WTC11 (cell line): Measurements from ENCODE around the gene PTPRK.

Source experiments
- ESRRA ChIP-seq: sonication (generic); formaldehyde crosslinking; IDR thresholded peaks from 2 replicates; pipeline ENCODE4 v1.8.1; 2022; ENCODE audit warnings: mild to moderate bottlenecking, missing genetic modification reagents, borderline replicate concordance
- FOXP1 ChIP-seq: sonication (generic); formaldehyde crosslinking; IDR thresholded peaks from 2 replicates; pipeline ENCODE4 v1.8.0; 2022; ENCODE audit warnings: missing genetic modification reagents, mild to moderate bottlenecking, moderate library complexity, borderline replicate concordance
- NR3C1 ChIP-seq: sonication (generic); formaldehyde crosslinking; conservative IDR thresholded peaks from 2 replicates; pipeline ENCODE4 v1.8.1; 2023; ENCODE audit warnings: low read depth, mild to moderate bottlenecking, missing genetic modification reagents
- SP1 ChIP-seq: sonication (generic); formaldehyde crosslinking; conservative IDR thresholded peaks from 2 replicates; pipeline ENCODE4 v1.8.1; 2022; ENCODE audit warnings: missing genetic modification reagents
- TCF7 ChIP-seq: sonication (generic); formaldehyde crosslinking; IDR thresholded peaks from 2 replicates; pipeline ENCODE4 v1.8.0; 2022; ENCODE audit warnings: mild to moderate bottlenecking, low read depth, missing genetic modification reagents, moderate library complexity
- ZBTB21 ChIP-seq: sonication (generic); formaldehyde crosslinking; IDR thresholded peaks from 2 replicates; pipeline ENCODE4 v1.8.1; 2023; ENCODE audit warnings: mild to moderate bottlenecking, missing genetic modification reagents, borderline replicate concordance
- TF ChIP-seq, protein P1 (sequence below): fragments of 200-600 bp; IDR thresholded peaks from 2 replicates; pipeline ENCODE4 v1.8.0; 2022; ENCODE audit warnings: antibody characterized with exemption
- TF ChIP-seq, protein P2 (sequence below): sonication (generic); formaldehyde crosslinking; conservative IDR thresholded peaks from 2 replicates; pipeline ENCODE4 v1.8.1; 2022; ENCODE audit warnings: mild to moderate bottlenecking, missing genetic modification reagents
- TF ChIP-seq, protein P3 (sequence below): sonication (generic); formaldehyde crosslinking; IDR thresholded peaks from 2 replicates; pipeline ENCODE4 v1.8.0; 2022; ENCODE audit warnings: mild to moderate bottlenecking, missing genetic modification reagents
- TF ChIP-seq, protein P4 (sequence below): sonication (generic); formaldehyde crosslinking; IDR thresholded peaks from 2 replicates; pipeline ENCODE4 v1.8.1; 2022; ENCODE audit warnings: low read depth, mild to moderate bottlenecking, moderate library complexity, missing genetic modification reagents, borderline replicate concordance
- TF ChIP-seq, protein P5 (sequence below): sonication (generic); formaldehyde crosslinking; IDR thresholded peaks from 2 replicates; pipeline ENCODE4 v1.8.0; 2022; ENCODE audit warnings: mild to moderate bottlenecking, missing genetic modification reagents
- TF ChIP-seq, protein P6 (sequence below): sonication (generic); formaldehyde crosslinking; IDR thresholded peaks from 2 replicates; pipeline ENCODE4 v1.8.1; 2022; ENCODE audit warnings: missing genetic modification reagents, borderline replicate concordance

DNA sequence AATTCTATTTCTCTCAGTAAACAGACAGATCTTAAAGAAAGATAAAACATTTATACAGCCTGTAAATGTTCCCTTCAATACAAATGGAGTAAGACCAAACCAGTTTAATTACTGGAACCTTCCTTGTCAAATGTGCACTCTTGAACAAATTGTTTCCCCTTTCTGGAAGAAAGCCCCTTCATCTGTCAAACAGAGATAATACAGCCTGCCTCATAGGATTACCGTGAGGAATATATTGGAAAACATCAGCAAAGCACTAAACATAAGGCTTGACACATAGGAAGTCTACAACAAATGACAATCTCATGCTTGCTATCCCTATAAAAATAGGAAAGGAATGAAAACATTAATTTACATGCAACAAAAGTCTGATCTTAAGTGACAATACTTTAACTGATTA, 173.8 kb downstream of the PTPRK start:
- TF ChIP-seq NR3C1 (CRISPR knock-in tag) (no peak), FOXP1 (CRISPR knock-in tag) (no peak), ESRRA (CRISPR knock-in tag) (no peak), SP1 (CRISPR knock-in tag) (no peak), TCF7 (no peak), ZBTB21 (CRISPR knock-in tag) (no peak)
- TF ChIP-seq, protein P1, sequence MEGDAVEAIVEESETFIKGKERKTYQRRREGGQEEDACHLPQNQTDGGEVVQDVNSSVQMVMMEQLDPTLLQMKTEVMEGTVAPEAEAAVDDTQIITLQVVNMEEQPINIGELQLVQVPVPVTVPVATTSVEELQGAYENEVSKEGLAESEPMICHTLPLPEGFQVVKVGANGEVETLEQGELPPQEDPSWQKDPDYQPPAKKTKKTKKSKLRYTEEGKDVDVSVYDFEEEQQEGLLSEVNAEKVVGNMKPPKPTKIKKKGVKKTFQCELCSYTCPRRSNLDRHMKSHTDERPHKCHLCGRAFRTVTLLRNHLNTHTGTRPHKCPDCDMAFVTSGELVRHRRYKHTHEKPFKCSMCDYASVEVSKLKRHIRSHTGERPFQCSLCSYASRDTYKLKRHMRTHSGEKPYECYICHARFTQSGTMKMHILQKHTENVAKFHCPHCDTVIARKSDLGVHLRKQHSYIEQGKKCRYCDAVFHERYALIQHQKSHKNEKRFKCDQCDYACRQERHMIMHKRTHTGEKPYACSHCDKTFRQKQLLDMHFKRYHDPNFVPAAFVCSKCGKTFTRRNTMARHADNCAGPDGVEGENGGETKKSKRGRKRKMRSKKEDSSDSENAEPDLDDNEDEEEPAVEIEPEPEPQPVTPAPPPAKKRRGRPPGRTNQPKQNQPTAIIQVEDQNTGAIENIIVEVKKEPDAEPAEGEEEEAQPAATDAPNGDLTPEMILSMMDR = no peak
- TF ChIP-seq, protein P2, sequence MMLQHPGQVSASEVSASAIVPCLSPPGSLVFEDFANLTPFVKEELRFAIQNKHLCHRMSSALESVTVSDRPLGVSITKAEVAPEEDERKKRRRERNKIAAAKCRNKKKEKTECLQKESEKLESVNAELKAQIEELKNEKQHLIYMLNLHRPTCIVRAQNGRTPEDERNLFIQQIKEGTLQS (CRISPR knock-in tag) = no peak
- TF ChIP-seq, protein P3, sequence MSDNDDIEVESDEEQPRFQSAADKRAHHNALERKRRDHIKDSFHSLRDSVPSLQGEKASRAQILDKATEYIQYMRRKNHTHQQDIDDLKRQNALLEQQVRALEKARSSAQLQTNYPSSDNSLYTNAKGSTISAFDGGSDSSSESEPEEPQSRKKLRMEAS (CRISPR knock-in tag) = no peak
- TF ChIP-seq, protein P4, sequence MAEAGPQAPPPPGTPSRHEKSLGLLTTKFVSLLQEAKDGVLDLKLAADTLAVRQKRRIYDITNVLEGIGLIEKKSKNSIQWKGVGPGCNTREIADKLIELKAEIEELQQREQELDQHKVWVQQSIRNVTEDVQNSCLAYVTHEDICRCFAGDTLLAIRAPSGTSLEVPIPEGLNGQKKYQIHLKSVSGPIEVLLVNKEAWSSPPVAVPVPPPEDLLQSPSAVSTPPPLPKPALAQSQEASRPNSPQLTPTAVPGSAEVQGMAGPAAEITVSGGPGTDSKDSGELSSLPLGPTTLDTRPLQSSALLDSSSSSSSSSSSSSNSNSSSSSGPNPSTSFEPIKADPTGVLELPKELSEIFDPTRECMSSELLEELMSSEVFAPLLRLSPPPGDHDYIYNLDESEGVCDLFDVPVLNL (CRISPR knock-in tag) = no peak
- TF ChIP-seq, protein P5, sequence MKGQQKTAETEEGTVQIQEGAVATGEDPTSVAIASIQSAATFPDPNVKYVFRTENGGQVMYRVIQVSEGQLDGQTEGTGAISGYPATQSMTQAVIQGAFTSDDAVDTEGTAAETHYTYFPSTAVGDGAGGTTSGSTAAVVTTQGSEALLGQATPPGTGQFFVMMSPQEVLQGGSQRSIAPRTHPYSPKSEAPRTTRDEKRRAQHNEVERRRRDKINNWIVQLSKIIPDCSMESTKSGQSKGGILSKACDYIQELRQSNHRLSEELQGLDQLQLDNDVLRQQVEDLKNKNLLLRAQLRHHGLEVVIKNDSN = no peak
- TF ChIP-seq, protein P6, sequence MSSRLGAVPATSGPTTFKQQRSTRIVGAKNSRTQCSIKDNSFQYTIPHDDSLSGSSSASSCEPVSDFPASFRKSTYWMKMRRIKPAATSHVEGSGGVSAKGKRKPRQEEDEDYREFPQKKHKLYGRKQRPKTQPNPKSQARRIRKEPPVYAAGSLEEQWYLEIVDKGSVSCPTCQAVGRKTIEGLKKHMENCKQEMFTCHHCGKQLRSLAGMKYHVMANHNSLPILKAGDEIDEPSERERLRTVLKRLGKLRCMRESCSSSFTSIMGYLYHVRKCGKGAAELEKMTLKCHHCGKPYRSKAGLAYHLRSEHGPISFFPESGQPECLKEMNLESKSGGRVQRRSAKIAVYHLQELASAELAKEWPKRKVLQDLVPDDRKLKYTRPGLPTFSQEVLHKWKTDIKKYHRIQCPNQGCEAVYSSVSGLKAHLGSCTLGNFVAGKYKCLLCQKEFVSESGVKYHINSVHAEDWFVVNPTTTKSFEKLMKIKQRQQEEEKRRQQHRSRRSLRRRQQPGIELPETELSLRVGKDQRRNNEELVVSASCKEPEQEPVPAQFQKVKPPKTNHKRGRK (CRISPR knock-in tag) = no peak
